Activated CD8-positive, alpha-beta T cell treated with anti-CD3 and anti-CD28 coated beads for 36 hours (primary cell): ENCODE data around the gene RNF213. TPM values are rescaled to one million over a fixed set of nuclear protein-coding genes. Genes with fewer than 3 reads are reported as not detected.

ENCODE experiments used
- ATAC-seq: fragments of 200-7000 bp; cut with Tn5 transposase; one replicate; pipeline ENCODE4 v1.10.0; 2021; ENCODE audit warnings: mild to moderate bottlenecking, moderate library complexity
- CTCF ChIA-PET: fragments of 350-600 bp; sonication (Branson Sonifier 250); formaldehyde crosslinking; loops from one replicate; lab custom pipeline; 2021; ENCODE audit warnings: antibody characterized with exemption; lab: Charles Lee
- POLR2A ChIA-PET: fragments of 350-600 bp; sonication (Branson Sonifier 250); formaldehyde crosslinking; loops from one replicate; lab custom pipeline; 2021; ENCODE audit warnings: antibody characterized with exemption; lab: Charles Lee
- DNase-seq: peaks from one replicate; pipeline ENCODE4 v3.0.0-alpha.2; 2020
- H3K27ac Mint-ChIP-seq: one replicate; pipeline ENCODE4 v1.8.0; 2021; ENCODE audit warnings: mild to moderate bottlenecking, mixed read lengths
- H3K27me3 Mint-ChIP-seq: one replicate; pipeline ENCODE4 v1.8.0; 2021; ENCODE audit warnings: mixed read lengths
- H3K36me3 Mint-ChIP-seq: one replicate; pipeline ENCODE4 v1.8.0; 2021; ENCODE audit warnings: low read depth, mixed read lengths
- H3K4me1 Mint-ChIP-seq: one replicate; pipeline ENCODE4 v1.8.0; 2021; ENCODE audit warnings: low read depth, mixed read lengths
- H3K4me3 Mint-ChIP-seq: one replicate; pipeline ENCODE4 v1.8.0; 2021; ENCODE audit warnings: mild to moderate bottlenecking, moderate library complexity, mixed read lengths
- H3K9me3 Mint-ChIP-seq: one replicate; pipeline ENCODE4 v1.8.0; 2021; ENCODE audit warnings: mixed read lengths
- intact Hi-C: fragments of 100-400 bp; cut with micrococcal nuclease; formaldehyde crosslinking; loops from one replicate; pipeline ENCODE4 v1.10.0; 2022
- total RNA-seq, 2 experiments: library from RNA; stranded (reverse); gene quantifications; one replicate each; pipeline ENCODE4 v1.2.3, GENCODE V29; 2021
- TF ChIP-seq, protein P1 (sequence below): fragments of 200-600 bp; IDR thresholded peaks from one replicate; pipeline ENCODE4 v1.8.0; 2022; ENCODE audit warnings: antibody characterized with exemption, mild to moderate bottlenecking

Gene RNF213
- total RNA-seq, 2 experiments from 2014 or later, result 131 to 142 TPM

- no peak overlapping the region for H3K27ac Mint-ChIP-seq
- DNase-seq (no peak), ATAC-seq (no peak)
- no peaks in the 10 kb centered on the region for H3K27me3 Mint-ChIP-seq
- TF ChIP-seq, protein P1, sequence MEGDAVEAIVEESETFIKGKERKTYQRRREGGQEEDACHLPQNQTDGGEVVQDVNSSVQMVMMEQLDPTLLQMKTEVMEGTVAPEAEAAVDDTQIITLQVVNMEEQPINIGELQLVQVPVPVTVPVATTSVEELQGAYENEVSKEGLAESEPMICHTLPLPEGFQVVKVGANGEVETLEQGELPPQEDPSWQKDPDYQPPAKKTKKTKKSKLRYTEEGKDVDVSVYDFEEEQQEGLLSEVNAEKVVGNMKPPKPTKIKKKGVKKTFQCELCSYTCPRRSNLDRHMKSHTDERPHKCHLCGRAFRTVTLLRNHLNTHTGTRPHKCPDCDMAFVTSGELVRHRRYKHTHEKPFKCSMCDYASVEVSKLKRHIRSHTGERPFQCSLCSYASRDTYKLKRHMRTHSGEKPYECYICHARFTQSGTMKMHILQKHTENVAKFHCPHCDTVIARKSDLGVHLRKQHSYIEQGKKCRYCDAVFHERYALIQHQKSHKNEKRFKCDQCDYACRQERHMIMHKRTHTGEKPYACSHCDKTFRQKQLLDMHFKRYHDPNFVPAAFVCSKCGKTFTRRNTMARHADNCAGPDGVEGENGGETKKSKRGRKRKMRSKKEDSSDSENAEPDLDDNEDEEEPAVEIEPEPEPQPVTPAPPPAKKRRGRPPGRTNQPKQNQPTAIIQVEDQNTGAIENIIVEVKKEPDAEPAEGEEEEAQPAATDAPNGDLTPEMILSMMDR, result no peak
- ChIA-PET POLR2A (no interaction called here), CTCF (no interaction called here)
- peaks cover 15% of the 10 kb centered on the region for H3K4me1 Mint-ChIP-seq
- no peaks in the 10 kb centered on the region for H3K36me3 Mint-ChIP-seq
- intact Hi-C loops, result no loop called here
- no peaks in the 10 kb centered on the region for H3K9me3 Mint-ChIP-seq
- no peak overlapping the region for H3K4me3 Mint-ChIP-seq
These were observed 11.6 kb upstream of the RNF213 start for GRCh38 chr17:80248894-80249710.

DNA sequence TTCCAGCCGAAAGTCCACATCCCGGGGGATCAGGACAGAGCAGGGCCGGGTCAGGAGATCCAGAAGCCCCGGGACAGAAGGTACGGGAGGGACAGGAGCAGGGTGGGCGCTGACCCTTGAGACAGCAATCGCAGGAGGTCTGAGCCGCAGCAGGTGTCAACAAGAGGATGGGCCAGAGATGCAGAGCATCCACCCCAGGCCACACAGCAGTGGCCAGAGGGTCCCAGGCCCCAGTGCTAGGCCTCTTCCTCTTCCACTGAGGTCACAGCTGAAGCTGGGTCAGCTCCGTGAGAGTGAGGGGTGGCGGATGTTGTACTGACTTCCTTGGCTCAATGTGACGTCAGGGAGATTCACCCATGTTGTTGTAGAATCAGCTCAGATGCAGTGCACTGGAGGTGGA lies 8.7 kb upstream of the RNF213 start:
- ChIA-PET POLR2A (interaction anchor here (0.9 to 1.9 kb wide), 2 partner anchors 14 to 33 kb away, joined by 3 to 4 read pairs; no protein-coding TSS in a partner anchor), CTCF (interaction anchor here (1.2 to 2.4 kb wide), 2 partner anchors 42 to 56 kb away, joined by 4 to 28 read pairs; no protein-coding TSS in a partner anchor)
- no peak for ATAC-seq
- no peak overlapping the region for H3K4me3 Mint-ChIP-seq
- H3K36me3 Mint-ChIP-seq, result no peaks in the 10 kb centered on the region
- no peaks in the 10 kb centered on the region for H3K9me3 Mint-ChIP-seq
- TF ChIP-seq, protein P1, result no peak
- intact Hi-C loops, result loop anchor here (2.0 kb wide), 1 partner anchor 55 kb away; no protein-coding TSS in a partner anchor
- H3K27ac Mint-ChIP-seq, result no peak overlapping the region
- no peak for DNase-seq
- peaks cover 28% of the 10 kb centered on the region for H3K4me1 Mint-ChIP-seq
- no peaks in the 10 kb centered on the region for H3K27me3 Mint-ChIP-seq

DNA sequence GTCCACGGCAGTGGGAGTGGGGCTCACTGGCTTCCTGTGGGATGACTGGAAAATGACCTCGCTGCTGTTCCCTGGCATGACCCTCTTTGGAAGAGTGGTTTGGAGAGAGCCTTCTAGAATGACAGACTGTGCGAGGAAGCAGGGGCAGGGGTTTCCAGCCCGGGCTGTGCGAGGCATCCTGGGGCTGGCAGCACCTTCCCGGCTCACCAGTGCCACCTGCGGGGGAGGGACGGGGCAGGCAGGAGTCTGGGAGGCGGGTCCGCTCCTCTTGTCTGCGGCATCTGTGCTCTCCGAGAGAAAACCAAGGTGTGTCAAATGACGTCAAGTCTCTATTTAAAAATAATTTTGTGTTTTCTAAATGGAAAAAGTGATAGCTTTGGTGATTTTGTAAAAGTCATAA lies 7.8 kb upstream of the RNF213 start:
- H3K4me3 Mint-ChIP-seq, result no peak overlapping the region
- intact Hi-C loops, result loop anchor here (2.0 kb wide), 1 partner anchor 56 kb away; no protein-coding TSS in a partner anchor
- peaks cover 34% of the 10 kb centered on the region for H3K4me1 Mint-ChIP-seq
- CTCF ChIA-PET, result interaction anchor here (0.6 to 2.4 kb wide), 12 partner anchors 9 to 171 kb away, joined by 3 to 28 read pairs (median 4); partner anchors contain the start of genes GAA, SGSH and SLC26A11
- no peaks in the 10 kb centered on the region for H3K36me3 Mint-ChIP-seq
- H3K27me3 Mint-ChIP-seq, result no peaks in the 10 kb centered on the region
- TF ChIP-seq, protein P1, result peak; percentile 61
- no peak overlapping the region for H3K27ac Mint-ChIP-seq
- peak; percentile 88 for ATAC-seq
- peak; percentile 89 for DNase-seq
- H3K9me3 Mint-ChIP-seq, result no peaks in the 10 kb centered on the region
- POLR2A ChIA-PET, result interaction anchor here (1.9 to 3.0 kb wide), 2 partner anchors 11 to 33 kb away, joined by 4 to 30 read pairs; no protein-coding TSS in a partner anchor

GRCh38 chr17:80253631-80254395 lies 6.8 kb upstream of the RNF213 start:
- Mint-ChIP-seq H3K4me3 (no peak overlapping the region), H3K27ac (peak overlapping the region; percentile 80), H3K9me3 (no peaks in the 10 kb centered on the region), H3K36me3 (no peaks in the 10 kb centered on the region), H3K4me1 (peaks cover 44% of the 10 kb centered on the region), H3K27me3 (no peaks in the 10 kb centered on the region)
- ChIA-PET CTCF (interaction anchor here (0.6 to 2.4 kb wide), 12 partner anchors 10 to 172 kb away, joined by 3 to 28 read pairs (median 4); partner anchors contain the start of genes GAA, SGSH and SLC26A11), POLR2A (interaction anchor here (1.4 to 3.0 kb wide), 4 partner anchors 10 to 34 kb away, joined by 4 to 30 read pairs (median 6); no protein-coding TSS in a partner anchor)
- TF ChIP-seq, protein P1, result no peak
- DNase-seq (no peak), ATAC-seq (no peak)
- intact Hi-C loops, result loop anchor here (2.0 kb wide), 1 partner anchor 57 kb away; no protein-coding TSS in a partner anchor
